Caco-2 (cell line): ENCODE results near the gene GSE1. TPM values are rescaled to one million over a fixed set of nuclear protein-coding genes. Genes with fewer than 3 reads are reported as not detected.

Experiments used
- BruUV-seq: library from RNA; stranded (reverse); fragments of 400-500 nt; replicated peaks from 2 replicates; lab custom pipeline; 2021; lab: Mats Ljungman, UMichigan
- CTCF ChIA-PET: fragments of 300-600 bp; sonication (Branson Sonifier 250); formaldehyde crosslinking; loops from one replicate; lab custom pipeline; 2022; ENCODE audit warnings: antibody characterized with exemption; lab: Charles Lee
- POLR2A ChIA-PET: fragments of 300-600 bp; sonication (Branson Sonifier 250); formaldehyde crosslinking; loops from one replicate; lab custom pipeline; 2022; ENCODE audit warnings: antibody characterized with exemption; lab: Charles Lee
- DNase-seq, 2 experiments: peaks; one replicate each; pipeline versions ENCODE4 v3.0.0 to v3.0.0-alpha.2; 2020 to 2022
- H3K27me3 ChIP-seq: replicated peaks from 2 replicates; pipeline ENCODE4 v1.6.0; 2011; ENCODE audit warnings: low read length; ENCODE audit not compliant: control insufficient read depth, insufficient read depth
- H3K36me3 ChIP-seq: 2 replicates; pipeline ENCODE4 v1.5.1; 2011; ENCODE audit warnings: low read length; ENCODE audit not compliant: control insufficient read depth, insufficient read depth
- H3K4me1 ChIP-seq: fragments of 250-450 bp; sonication (Bioruptor Pico); 2 replicates; pipeline ENCODE4 v1.5.1; 2020; ENCODE audit warnings: mild to moderate bottlenecking
- H3K4me3 ChIP-seq: 2 replicates; pipeline ENCODE4 v1.5.1; 2011; ENCODE audit warnings: low read depth, mild to moderate bottlenecking, control low read depth, low read length
- H3K9me3 ChIP-seq: fragments of 250-450 bp; sonication (Bioruptor Pico); 2 replicates; pipeline ENCODE4 v1.5.1; 2020; ENCODE audit warnings: mild to moderate bottlenecking, moderate library complexity
- H3K27ac Mint-ChIP-seq: one replicate; pipeline ENCODE4 v1.8.0; 2022; ENCODE audit warnings: mixed read lengths; ENCODE audit not compliant: unreplicated experiment
- H3K27me3 Mint-ChIP-seq: one replicate; pipeline ENCODE4 v1.8.0; 2022; ENCODE audit warnings: mixed read lengths; ENCODE audit not compliant: insufficient read depth, unreplicated experiment
- H3K36me3 Mint-ChIP-seq: one replicate; pipeline ENCODE4 v1.8.0; 2022; ENCODE audit warnings: mild to moderate bottlenecking, mixed read lengths; ENCODE audit not compliant: insufficient read depth, unreplicated experiment
- H3K4me1 Mint-ChIP-seq: one replicate; pipeline ENCODE4 v1.8.0; 2022; ENCODE audit warnings: low read depth, mixed read lengths; ENCODE audit not compliant: unreplicated experiment
- H3K4me3 Mint-ChIP-seq: one replicate; pipeline ENCODE4 v1.8.0; 2022; ENCODE audit warnings: mild to moderate bottlenecking, moderate library complexity, mixed read lengths; ENCODE audit not compliant: unreplicated experiment
- H3K9me3 Mint-ChIP-seq: one replicate; pipeline ENCODE4 v1.8.0; 2022; ENCODE audit warnings: mixed read lengths; ENCODE audit not compliant: unreplicated experiment
- intact Hi-C: fragments of 100-400 bp; cut with micrococcal nuclease; formaldehyde crosslinking; loops from one replicate; pipeline ENCODE4 v1.10.0; 2022; ENCODE audit not compliant: unreplicated experiment
- total RNA-seq: library from RNA; stranded (reverse); gene quantifications from 2 replicates; pipeline ENCODE4 v1.2.3, GENCODE V29; 2022
- TF ChIP-seq, protein P1 (sequence below), 2 experiments: fragments of 200-600 bp in 1 of 2; IDR thresholded peaks; 1 replicate in 1 of 2; 2 replicates in 1 of 2; pipeline versions ENCODE4 v1.5.1 to v1.8.0; 2011 to 2022; ENCODE audit warnings: antibody characterized with exemption in 1 of 2, control low read depth in 1 of 2, inconsistent platforms in 1 of 2, low read depth in 1 of 2, low read length in 1 of 2, mild to moderate bottlenecking in 1 of 2, moderate library complexity in 1 of 2; ENCODE audit not compliant: insufficient read depth in 1 of 2, severe bottlenecking in 1 of 2, unreplicated experiment in 1 of 2

Gene GSE1
- total RNA-seq, 1 experiment from 2014 or later: 142 TPM

DNA sequence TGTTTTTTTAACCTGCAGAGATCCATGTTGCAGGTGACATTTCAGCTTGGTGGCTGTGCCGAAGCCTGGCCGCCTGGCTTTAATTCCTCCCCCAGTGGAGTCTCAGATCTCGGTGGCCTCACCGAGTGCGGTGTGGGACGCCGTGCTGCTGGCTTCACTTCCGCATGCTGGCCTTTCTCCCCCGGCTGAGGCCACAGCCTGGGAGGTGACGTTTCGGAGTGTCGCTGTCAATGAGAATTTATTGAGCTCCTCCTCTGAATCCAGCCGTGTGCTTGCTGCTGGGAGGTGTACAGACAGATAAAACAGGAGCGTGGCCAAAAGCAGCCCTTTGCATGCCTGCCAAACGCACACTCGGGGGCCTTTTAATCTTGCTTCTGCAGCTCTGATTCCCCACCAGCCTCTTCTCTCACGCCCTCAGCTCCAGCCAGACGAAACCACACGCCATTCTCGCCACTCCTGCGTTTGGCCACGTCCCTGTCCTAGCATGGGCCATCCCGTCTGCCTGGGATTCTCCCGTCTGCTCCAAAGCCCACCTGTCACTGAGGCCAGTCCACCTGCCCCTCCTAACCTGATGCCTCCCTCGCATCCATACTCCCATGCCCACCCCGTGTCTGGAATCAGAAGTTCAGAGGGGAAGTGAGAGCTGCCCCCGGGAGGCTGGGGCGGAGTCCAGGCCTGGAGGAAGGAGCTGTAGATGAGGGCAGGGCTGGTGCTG, 3.6 kb downstream of the GSE1 start:
- H3K4me1 Mint-ChIP-seq: peaks cover 33% of the 10 kb centered on the region
- H3K27me3 Mint-ChIP-seq: no peaks in the 10 kb centered on the region
- no peak overlapping the region for H3K4me3 ChIP-seq
- BruUV-seq: no TSS peak
- H3K4me3 Mint-ChIP-seq: peak overlapping the region; percentile 60
- H3K27ac Mint-ChIP-seq: peak overlapping the region; percentile 85
- H3K4me1 ChIP-seq: peaks cover 28% of the 10 kb centered on the region
- H3K36me3 ChIP-seq: peaks cover 8% of the 10 kb centered on the region; the same call in 1 of the 2 replicates
- H3K9me3 Mint-ChIP-seq: no peaks in the 10 kb centered on the region
- no peaks in the 10 kb centered on the region for H3K27me3 ChIP-seq
- no peaks in the 10 kb centered on the region for H3K9me3 ChIP-seq
- no peak for DNase-seq
- intact Hi-C loops: no loop called here
- ChIA-PET CTCF (interaction anchor here (0.6 to 2.5 kb wide), 19 partner anchors 8 to 502 kb away, joined by 3 to 14 read pairs (median 5); no protein-coding TSS in a partner anchor), POLR2A (interaction anchor here (0.6 kb wide), 1 partner anchor 1276 kb away, joined by 5 read pairs; no protein-coding TSS in a partner anchor)
- H3K36me3 Mint-ChIP-seq: peaks cover 69% of the 10 kb centered on the region
- TF ChIP-seq, protein P1, sequence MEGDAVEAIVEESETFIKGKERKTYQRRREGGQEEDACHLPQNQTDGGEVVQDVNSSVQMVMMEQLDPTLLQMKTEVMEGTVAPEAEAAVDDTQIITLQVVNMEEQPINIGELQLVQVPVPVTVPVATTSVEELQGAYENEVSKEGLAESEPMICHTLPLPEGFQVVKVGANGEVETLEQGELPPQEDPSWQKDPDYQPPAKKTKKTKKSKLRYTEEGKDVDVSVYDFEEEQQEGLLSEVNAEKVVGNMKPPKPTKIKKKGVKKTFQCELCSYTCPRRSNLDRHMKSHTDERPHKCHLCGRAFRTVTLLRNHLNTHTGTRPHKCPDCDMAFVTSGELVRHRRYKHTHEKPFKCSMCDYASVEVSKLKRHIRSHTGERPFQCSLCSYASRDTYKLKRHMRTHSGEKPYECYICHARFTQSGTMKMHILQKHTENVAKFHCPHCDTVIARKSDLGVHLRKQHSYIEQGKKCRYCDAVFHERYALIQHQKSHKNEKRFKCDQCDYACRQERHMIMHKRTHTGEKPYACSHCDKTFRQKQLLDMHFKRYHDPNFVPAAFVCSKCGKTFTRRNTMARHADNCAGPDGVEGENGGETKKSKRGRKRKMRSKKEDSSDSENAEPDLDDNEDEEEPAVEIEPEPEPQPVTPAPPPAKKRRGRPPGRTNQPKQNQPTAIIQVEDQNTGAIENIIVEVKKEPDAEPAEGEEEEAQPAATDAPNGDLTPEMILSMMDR (IDR thresholded peaks at IDR 0.05; ENCODE audit: insufficient read depth in 1 of 2, low read depth in 1 of 2, low read length in 1 of 2, severe bottlenecking in 1 of 2, unreplicated experiment in 1 of 2): no peak

DNA sequence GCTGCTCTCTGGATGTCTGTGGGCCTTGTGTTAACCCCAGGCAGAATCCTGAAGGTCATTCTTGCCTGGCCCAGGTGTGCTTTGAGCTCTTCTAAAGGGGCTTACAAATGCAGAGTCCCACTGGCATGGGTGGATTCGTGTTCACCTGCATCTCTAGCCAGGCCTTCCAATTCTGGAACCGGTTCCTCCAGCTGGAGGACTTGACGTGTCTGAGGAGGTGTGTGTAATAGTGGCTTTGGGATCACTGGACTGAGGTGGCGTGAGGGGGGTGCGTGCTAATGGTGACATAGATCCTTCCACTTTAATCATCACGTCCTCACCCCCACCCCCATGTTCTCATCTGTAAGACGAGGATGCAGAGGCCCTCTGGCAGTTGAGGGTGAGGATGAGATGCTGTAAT, 4.8 kb downstream of the GSE1 start:
- ChIA-PET CTCF (interaction anchor here (0.5 to 0.9 kb wide), 3 partner anchors 8 to 92 kb away, joined by 3 to 6 read pairs (median 5); no protein-coding TSS in a partner anchor), POLR2A (no interaction called here)
- Mint-ChIP-seq H3K27ac (peak overlapping the region; percentile 19), H3K4me1 (peaks cover 45% of the 10 kb centered on the region), H3K9me3 (no peaks in the 10 kb centered on the region), H3K4me3 (no peak overlapping the region), H3K36me3 (peaks cover 73% of the 10 kb centered on the region), H3K27me3 (no peaks in the 10 kb centered on the region)
- Histone ChIP-seq H3K27me3 (no peaks in the 10 kb centered on the region), H3K4me3 (no peak overlapping the region), H3K36me3 (peaks cover 8% of the 10 kb centered on the region; the same call in 1 of the 2 replicates), H3K4me1 (peaks cover 40% of the 10 kb centered on the region), H3K9me3 (no peaks in the 10 kb centered on the region)
- BruUV-seq: no TSS peak
- no peak for DNase-seq
- intact Hi-C loops: no loop called here
- TF ChIP-seq, protein P1 (IDR thresholded peaks at IDR 0.05; ENCODE audit: insufficient read depth in 1 of 2, low read depth in 1 of 2, low read length in 1 of 2, severe bottlenecking in 1 of 2, unreplicated experiment in 1 of 2): no peak

DNA sequence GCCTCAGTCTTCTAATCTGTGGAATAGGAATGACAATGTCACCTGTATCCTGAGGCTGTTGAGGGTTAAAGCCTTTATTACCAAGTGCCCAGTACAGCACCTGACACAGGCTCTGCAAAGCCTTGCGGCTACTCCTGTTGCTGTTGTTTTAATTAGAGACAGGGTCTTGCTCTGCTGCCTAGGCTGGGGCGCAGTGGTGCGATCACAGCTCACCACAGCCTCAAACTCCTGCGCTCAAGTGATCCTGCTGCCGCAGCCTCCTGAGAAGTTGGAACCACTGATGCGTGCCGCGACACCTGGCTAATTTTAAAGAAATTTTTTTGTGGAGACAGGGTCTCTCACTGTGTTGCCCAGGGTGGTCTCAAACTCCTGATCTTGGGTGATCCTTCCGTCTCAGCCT, 5.4 kb downstream of the GSE1 start:
- no peaks in the 10 kb centered on the region for H3K9me3 ChIP-seq
- H3K36me3 ChIP-seq: peaks cover 8% of the 10 kb centered on the region; the same call in 1 of the 2 replicates
- Mint-ChIP-seq H3K27ac (peak overlapping the region; percentile 72), H3K36me3 (peaks cover 72% of the 10 kb centered on the region), H3K4me3 (no peak overlapping the region), H3K9me3 (no peaks in the 10 kb centered on the region), H3K27me3 (no peaks in the 10 kb centered on the region), H3K4me1 (peaks cover 46% of the 10 kb centered on the region)
- intact Hi-C loops: no loop called here
- H3K4me1 ChIP-seq: peaks cover 44% of the 10 kb centered on the region
- ChIA-PET CTCF (interaction anchor here (0.5 to 0.9 kb wide), 2 partner anchors 10 to 91 kb away, joined by 5 to 6 read pairs; no protein-coding TSS in a partner anchor), POLR2A (no interaction called here)
- BruUV-seq: no TSS peak
- TF ChIP-seq, protein P1 (IDR thresholded peaks at IDR 0.05; ENCODE audit: insufficient read depth in 1 of 2, low read depth in 1 of 2, low read length in 1 of 2, severe bottlenecking in 1 of 2, unreplicated experiment in 1 of 2): no peak
- DNase-seq: no peak
- H3K4me3 ChIP-seq: no peak overlapping the region
- no peaks in the 10 kb centered on the region for H3K27me3 ChIP-seq
